ENCODE data around the gene LINC00305.

Gene LINC00305

GRCh38 chr18:64032312-64032711 lies 116.6 kb downstream of the LINC00305 start:
- Mint-ChIP-seq H3K27me3 (peaks cover 4% of the 10 kb centered on the region), H3K4me1 (peaks cover 4% of the 10 kb centered on the region), H3K4me3 (no peak overlapping the region), H3K27ac (no peak overlapping the region), H3K9me3 (no peaks in the 10 kb centered on the region), H3K36me3 (no peaks in the 10 kb centered on the region)
- DNase-seq (ENCODE audit: low spot score in 2 of 2) (no peak), ATAC-seq (ENCODE audit: low read depth) (no peak)

DNA sequence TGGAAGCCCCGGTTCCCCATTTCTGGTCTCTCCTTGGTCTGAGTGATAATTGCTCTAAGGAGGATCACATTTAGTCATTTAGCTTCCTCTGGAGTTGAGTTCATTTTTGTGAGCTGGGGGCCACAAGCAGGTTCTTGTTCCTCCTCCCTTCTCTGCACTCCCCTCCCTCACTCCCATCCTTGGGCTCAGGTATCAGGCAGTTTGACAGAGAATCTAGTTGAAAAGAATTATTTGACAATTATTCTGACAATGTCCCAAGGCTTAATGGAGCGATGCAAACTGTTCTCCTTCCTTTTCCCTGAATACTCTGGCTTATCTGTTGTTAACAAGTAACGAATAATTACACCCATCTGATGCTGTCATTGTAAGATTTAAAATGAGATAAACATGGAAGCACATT lies 117.5 kb downstream of the LINC00305 start:
- ATAC-seq (ENCODE audit: low read depth) = no peak
- Mint-ChIP-seq H3K36me3 (no peaks in the 10 kb centered on the region), H3K27me3 (peaks cover 4% of the 10 kb centered on the region)

More for the DNA sequence above, 117.5 kb downstream of the LINC00305 start:
- Mint-ChIP-seq H3K9me3 (no peaks in the 10 kb centered on the region), H3K4me3 (no peak overlapping the region), H3K27ac (no peak overlapping the region), H3K4me1 (peaks cover 4% of the 10 kb centered on the region)
- DNase-seq (ENCODE audit: low spot score in 2 of 2) = no peak
